ENCODE data around the gene PPP1R12B.
"Not testable (repeated sequence)": the region's sequence is repeated elsewhere in the genome, so short reads cannot be mapped to it uniquely, and the experiment has no call there.

Gene PPP1R12B

DNA sequence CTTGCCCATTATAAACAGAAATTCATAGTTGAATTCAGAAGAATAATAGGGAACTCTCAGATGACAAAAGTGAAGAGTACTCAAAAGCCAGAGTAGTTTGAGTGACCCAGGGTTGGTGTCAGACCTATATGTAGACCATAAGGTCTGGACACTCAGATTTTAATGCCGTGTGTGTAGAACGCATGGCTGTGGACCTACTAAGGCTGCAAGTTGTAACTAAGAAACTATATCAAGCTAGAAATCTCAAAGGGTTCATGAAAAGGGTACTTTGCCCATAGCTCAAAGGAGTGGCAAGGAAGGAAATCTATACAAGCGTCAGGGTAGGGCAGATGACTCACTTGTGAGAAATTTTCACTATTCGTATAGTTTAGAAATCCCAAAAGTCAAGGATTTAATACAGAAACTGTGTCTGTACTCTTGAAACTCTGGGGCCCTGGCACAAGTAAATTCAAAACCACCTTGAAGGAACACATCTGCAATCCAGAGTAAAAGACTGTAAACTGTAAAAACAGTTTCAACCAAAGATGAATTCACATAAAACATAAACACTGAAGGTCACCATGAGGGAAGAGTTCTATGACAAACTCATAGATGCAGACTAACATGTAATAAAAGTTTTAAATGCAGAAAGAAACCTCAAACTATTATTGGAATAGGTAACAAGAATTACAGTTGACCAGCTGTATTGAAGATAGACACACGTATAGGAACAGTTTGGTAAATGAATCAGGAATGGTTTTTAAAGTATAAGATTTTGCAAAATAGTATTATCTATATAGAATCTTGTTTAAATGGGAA is 108.1 kb downstream of the PPP1R12B start:
- DNase-seq, result not testable (repeated sequence)

DNA sequence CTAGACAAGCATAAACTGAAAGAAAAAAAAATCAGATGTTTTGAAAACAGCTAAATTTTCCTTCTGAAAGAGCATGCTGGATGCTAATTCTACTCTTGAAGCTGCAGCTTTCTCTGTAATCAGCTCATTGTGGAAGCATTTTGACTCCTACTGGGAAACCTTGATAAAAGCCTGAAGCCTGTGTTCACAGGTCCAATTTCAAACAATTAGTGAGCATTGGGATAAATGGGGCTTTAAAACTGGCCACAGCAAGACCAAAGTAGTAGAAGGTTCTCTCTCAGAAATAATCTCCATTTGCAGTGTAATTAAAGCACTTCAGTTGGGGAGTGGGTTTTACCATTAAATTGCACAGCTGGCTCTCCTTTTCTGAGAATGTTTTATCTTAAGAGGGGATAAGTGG is 110.2 kb downstream of the PPP1R12B start:
- not testable (repeated sequence) for DNase-seq

GRCh38 chr1:202459470-202460142 is 111.1 kb downstream of the PPP1R12B start:
- not testable (repeated sequence) for DNase-seq

GRCh38 chr1:202460143-202460495 is 111.6 kb downstream of the PPP1R12B start:
- DNase-seq, result not testable (repeated sequence)

GRCh38 chr1:202462342-202463076 is 114.0 kb downstream of the PPP1R12B start:
- DNase-seq, result no peak

DNA sequence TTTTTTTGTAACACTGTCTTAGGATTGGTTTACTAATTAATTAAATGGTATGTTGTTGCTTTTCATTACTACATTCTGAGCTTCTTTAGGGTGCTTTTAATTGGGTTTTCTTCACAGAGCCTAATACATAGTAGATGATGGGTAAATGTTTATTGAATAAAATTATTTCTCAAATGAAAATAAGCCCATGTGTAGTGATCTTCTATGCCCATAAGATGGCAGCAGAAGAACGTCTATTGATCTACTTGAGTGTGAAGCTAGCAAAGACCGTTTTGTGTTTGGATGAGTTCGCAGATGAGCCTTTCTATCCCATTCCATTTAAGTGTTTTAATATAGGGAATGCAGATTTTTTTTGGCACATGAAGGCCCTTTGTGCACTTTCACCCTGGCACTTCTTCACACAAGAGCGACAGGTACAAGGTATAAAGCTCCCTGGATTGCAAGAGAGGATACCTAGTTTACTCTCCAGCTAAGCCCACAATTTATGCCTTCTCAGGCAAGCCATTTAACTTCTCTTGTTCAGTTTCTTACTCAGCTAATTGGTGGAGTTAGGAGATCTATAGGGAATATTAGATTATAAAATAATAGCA is 115.7 kb downstream of the PPP1R12B start:
- DNase-seq, result not testable (repeated sequence)

DNA sequence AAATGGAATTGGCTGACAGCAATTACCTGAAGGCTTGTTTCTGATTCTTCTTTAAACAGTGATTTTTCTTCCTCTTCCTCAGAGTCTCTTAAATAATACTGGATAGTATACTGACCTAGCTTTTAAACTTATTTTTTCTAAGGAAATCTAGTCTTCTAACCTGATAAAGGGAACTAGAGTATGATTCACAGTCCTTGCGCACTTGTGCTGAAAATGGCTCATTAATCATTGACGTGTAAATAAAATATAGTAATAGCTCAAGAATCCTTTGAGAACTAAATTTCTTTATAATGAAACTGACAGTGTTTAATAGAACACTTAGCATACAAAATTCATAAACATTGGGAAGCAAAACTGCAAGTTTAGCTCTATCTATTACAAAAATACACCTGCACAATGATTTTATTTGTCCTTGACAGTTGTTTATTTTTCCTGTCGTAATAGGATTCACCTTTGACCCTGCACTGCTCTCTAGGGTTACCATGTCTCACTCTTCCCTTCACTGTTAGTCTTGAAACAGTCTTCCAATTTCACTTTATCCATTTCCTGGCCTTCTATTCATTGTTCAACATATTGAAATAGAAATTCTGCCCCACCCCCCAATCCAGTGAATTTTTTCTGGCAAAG is 117.3 kb downstream of the PPP1R12B start:
- not testable (repeated sequence) for DNase-seq

GRCh38 chr1:202466339-202466738 is 117.8 kb downstream of the PPP1R12B start:
- not testable (repeated sequence) for DNase-seq

- not testable (repeated sequence) for DNase-seq
Observed at GRCh38 chr1:202467381-202467780, 118.9 kb downstream of the PPP1R12B start.

GRCh38 chr1:202468695-202469094 is 120.2 kb downstream of the PPP1R12B start:
- not testable (repeated sequence) for DNase-seq

- not testable (repeated sequence) for DNase-seq
Observed at GRCh38 chr1:202469123-202469522, 120.6 kb downstream of the PPP1R12B start.

GRCh38 chr1:202471246-202471645 is 122.7 kb downstream of the PPP1R12B start:
- no peak for DNase-seq

GRCh38 chr1:202472347-202473124 is 124.0 kb downstream of the PPP1R12B start:
- DNase-seq, result not testable (repeated sequence)

DNA sequence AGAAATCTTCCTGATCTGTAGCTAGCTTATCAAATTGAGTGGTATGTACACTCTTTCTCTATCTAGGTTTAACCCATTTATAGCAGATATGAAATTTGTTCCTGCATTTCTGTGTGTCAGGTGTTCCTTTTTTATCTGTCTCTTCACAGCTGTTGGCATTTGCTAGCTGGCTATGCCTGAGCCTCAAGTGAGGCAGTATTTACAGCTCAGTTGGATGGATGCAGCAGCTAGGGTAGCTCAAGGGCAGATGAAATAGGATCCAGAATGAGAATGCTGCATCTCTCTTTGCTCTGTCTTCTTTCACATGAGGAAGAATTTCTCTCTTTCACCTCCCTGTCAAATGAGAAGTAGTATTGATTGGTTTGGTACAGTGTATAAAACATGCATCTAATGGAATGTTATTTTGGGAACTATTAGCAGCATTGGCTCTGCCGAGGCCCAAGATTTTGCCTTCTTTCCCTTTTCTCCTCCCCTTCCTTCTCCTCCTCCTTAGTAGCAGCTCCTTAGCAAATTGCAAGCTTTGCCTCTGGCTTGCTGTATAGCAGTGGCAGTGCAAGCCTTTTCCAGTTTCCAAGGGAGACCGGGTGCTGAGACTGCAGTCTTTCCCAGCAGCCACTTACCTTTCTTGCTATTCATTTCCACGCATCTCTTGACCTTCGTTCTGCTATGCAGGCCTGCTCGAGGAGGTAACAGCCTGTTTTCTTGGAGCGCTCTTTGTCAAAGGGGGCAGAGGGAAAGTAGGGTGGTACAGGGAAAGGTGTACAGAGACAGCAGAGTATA is 125.0 kb downstream of the PPP1R12B start:
- not testable (repeated sequence) for DNase-seq

- DNase-seq, result not testable (repeated sequence)
Observed at GRCh38 chr1:202479661-202480060, 131.2 kb downstream of the PPP1R12B start.

DNA sequence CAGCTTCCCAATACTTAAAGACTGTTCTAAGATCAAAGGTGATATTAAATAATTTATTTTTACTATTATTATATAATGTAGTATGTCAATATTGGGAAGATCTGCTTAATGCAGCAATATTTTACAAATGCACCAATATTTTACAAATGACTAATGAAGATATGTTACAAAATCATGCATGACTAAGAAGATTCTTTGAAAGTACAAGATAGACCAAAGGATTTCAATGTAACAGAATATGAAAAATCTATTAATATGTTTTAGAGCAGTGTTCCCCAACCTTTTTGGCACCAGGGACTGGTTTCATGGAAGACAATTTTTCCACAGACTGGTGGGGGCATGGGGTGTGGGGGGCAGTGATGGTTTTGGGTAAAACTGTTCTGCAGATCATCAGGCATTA is 132.1 kb downstream of the PPP1R12B start:
- DNase-seq, result not testable (repeated sequence)

- DNase-seq, result not testable (repeated sequence)
Observed at GRCh38 chr1:202483362-202483761, 134.9 kb downstream of the PPP1R12B start.

DNA sequence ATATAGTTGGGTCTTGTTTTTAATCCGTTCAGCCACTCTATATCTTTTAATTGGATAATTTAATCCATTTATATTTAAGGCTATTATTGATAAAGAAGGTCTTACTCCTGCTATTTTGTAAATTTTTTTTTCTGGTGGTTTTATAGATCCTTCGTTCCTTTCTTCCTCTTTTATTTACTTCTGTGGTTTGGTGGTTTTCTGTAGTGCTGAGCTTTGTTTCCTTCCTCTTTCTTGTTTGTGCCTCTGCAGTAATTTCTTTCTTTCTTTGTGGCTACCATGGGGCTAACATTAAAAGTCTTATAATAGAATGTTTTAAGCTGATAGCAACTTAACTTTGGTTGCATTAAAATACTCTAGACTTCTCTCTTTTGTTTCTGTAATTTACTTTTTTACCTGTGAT is 135.5 kb downstream of the PPP1R12B start:
- DNase-seq, result not testable (repeated sequence)

- DNase-seq, result not testable (repeated sequence)
Observed at GRCh38 chr1:202484820-202485219, 136.3 kb downstream of the PPP1R12B start.

DNA sequence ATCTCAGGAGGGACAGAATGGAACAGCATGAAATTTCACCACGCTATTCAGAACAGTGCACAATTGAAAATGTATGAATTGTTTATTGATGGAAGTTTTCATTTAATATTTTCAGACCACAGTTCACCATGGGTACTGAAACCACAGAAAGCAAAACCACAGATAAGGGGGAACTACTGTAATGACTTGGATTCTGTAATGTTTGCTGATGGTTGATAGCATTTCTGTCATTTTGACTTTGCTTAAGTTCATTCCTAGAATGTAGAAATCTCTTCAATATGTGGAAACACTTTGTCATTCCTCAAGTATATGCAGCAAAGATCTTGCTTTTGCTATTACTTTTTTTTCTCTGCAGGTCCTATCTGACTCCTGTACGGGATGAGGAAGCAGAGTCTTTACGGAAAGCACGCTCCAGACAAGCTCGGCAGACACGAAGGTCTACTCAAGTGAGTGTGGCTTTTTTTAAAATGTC is 139.7 kb downstream of the PPP1R12B start:
- not testable (repeated sequence) for DNase-seq

- DNase-seq, result not testable (repeated sequence)
Observed at GRCh38 chr1:202489101-202489500, 140.6 kb downstream of the PPP1R12B start.

All from stimulated activated CD4-positive, alpha-beta T cell treated with anti-CD3 and anti-CD28 coated beads, Interleukin-12 subunit alpha, Interleukin-12 subunit beta, amount 100 ng/mL, for 4 hours (primary cell).